Neural crest cell (in vitro differentiated cells): ENCODE data around the gene ATF5. TPM values are rescaled to one million over a fixed set of nuclear protein-coding genes. Genes with fewer than 3 reads are reported as not detected.
"Not testable (repeated sequence)": the region's sequence is repeated elsewhere in the genome, so short reads cannot be mapped to it uniquely, and the experiment has no call there.

ENCODE experiments used
- DNase-seq: peaks from one replicate; pipeline ENCODE4 v3.0.0; 2021; ENCODE audit warnings: low read depth, mixed read lengths, low spot score
- H3K27ac Mint-ChIP-seq: one replicate; pipeline ENCODE4 v1.8.0; 2021; ENCODE audit warnings: mild to moderate bottlenecking, mixed read lengths; ENCODE audit not compliant: unreplicated experiment
- H3K27me3 Mint-ChIP-seq: 2 replicates; pipeline ENCODE4 v1.8.0; 2021; ENCODE audit warnings: low read depth, mild to moderate bottlenecking, mixed read lengths
- H3K36me3 Mint-ChIP-seq: 2 replicates; pipeline ENCODE4 v1.8.0; 2021; ENCODE audit warnings: low read depth, mild to moderate bottlenecking, mixed read lengths
- H3K4me1 Mint-ChIP-seq: 2 replicates; pipeline ENCODE4 v1.8.0; 2021; ENCODE audit warnings: mixed read lengths
- H3K4me3 Mint-ChIP-seq: one replicate; pipeline ENCODE4 v1.8.0; 2021; ENCODE audit warnings: mild to moderate bottlenecking, mixed read lengths
- H3K9me3 Mint-ChIP-seq: 2 replicates; pipeline ENCODE4 v1.8.0; 2021; ENCODE audit warnings: mixed read lengths
- CTCF ChIP-seq: fragments of 200-600 bp; sonication (generic); conservative IDR thresholded peaks from 2 replicates; pipeline ENCODE4 v1.5.0; 2021; ENCODE audit warnings: antibody characterized with exemption, mild to moderate bottlenecking
- total RNA-seq: library from RNA; stranded (reverse); gene quantifications from 2 replicates; pipeline ENCODE4 v1.2.1, GENCODE V29; 2021

ATF5 gene
- total RNA-seq, 1 donor from 2014 or later: 23.4 TPM

GRCh38 chr19:49954092-49954829, 25.3 kb downstream of the ATF5 start:
- H3K36me3 Mint-ChIP-seq: no peaks in the 10 kb centered on the region
- peaks cover 23% of the 10 kb centered on the region for H3K4me1 Mint-ChIP-seq
- no peak overlapping the region for H3K4me3 Mint-ChIP-seq
- H3K27ac Mint-ChIP-seq: no peak overlapping the region
- no peak for DNase-seq
- no peak for TF ChIP-seq CTCF
- H3K9me3 Mint-ChIP-seq: no peaks in the 10 kb centered on the region
- H3K27me3 Mint-ChIP-seq: peaks cover 3% of the 10 kb centered on the region

DNA sequence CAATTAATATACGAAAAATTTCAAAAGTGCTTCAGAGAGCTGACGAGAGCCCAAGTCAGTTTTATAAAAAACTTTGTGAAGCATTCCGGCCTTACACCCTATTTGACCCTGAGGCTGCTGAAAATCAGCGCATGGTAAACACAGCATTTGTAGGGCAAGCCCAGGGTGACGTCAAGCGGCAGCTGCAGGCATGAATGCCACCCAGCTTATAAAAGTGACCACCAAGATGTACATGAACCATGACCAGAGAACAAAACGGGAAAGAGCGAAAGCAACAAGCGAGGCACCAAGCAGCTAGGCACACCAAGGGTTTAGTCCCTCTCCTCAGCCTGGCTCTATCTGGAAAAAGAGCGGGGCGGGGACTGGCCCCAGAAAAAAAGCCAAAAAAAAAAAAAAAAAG, 25.9 kb downstream of the ATF5 start:
- no peak for DNase-seq
- Mint-ChIP-seq H3K9me3 (no peaks in the 10 kb centered on the region), H3K4me1 (peaks cover 20% of the 10 kb centered on the region), H3K4me3 (no peak overlapping the region), H3K27ac (no peak overlapping the region), H3K27me3 (peaks cover 3% of the 10 kb centered on the region), H3K36me3 (no peaks in the 10 kb centered on the region)
- TF ChIP-seq CTCF: no peak

DNA sequence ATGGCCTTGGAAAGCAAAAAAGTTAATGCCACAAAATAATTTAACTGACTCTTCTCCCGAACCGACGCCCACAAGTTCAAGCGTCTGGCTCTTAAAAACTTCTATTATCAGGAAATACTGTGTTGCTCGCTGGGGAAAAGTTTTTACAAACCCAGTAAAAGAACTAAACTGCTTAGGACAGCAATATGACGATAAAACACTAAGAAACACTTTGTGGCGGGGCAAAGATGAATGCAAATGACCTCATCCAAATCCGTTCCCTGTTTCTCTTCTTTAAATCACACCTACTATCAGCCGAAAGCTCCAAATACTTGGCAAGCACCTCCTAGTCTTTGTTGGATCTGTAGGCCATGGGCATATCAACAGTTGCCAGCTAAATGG, 27.1 kb downstream of the ATF5 start:
- H3K9me3 Mint-ChIP-seq: no peaks in the 10 kb centered on the region
- TF ChIP-seq CTCF: no peak
- no peak for DNase-seq
- H3K4me3 Mint-ChIP-seq: no peak overlapping the region
- H3K4me1 Mint-ChIP-seq: peaks cover 12% of the 10 kb centered on the region
- no peak overlapping the region for H3K27ac Mint-ChIP-seq
- no peaks in the 10 kb centered on the region for H3K36me3 Mint-ChIP-seq
- H3K27me3 Mint-ChIP-seq: peaks cover 3% of the 10 kb centered on the region

GRCh38 chr19:49957262-49957915, 28.4 kb downstream of the ATF5 start:
- Mint-ChIP-seq H3K4me3 (no peak overlapping the region), H3K9me3 (no peaks in the 10 kb centered on the region), H3K4me1 (peaks cover 12% of the 10 kb centered on the region), H3K27me3 (peaks cover 3% of the 10 kb centered on the region), H3K36me3 (no peaks in the 10 kb centered on the region), H3K27ac (no peak overlapping the region)
- DNase-seq: no peak
- TF ChIP-seq CTCF: no peak

- H3K36me3 Mint-ChIP-seq, DNase-seq, H3K4me3 Mint-ChIP-seq, H3K9me3 Mint-ChIP-seq, H3K27me3 Mint-ChIP-seq, H3K27ac Mint-ChIP-seq: not testable (repeated sequence)
- peaks cover 12% of the 10 kb centered on the region for H3K4me1 Mint-ChIP-seq
Measured at GRCh38 chr19:49958144-49958543, 29.1 kb downstream of the ATF5 start.

- not testable (repeated sequence) for H3K27ac Mint-ChIP-seq, H3K9me3 Mint-ChIP-seq, H3K4me1 Mint-ChIP-seq, H3K27me3 Mint-ChIP-seq, H3K36me3 Mint-ChIP-seq, H3K4me3 Mint-ChIP-seq, DNase-seq
Measured at GRCh38 chr19:49958596-49958995, 29.6 kb downstream of the ATF5 start.

- not testable (repeated sequence) for H3K27ac Mint-ChIP-seq, H3K36me3 Mint-ChIP-seq, H3K27me3 Mint-ChIP-seq, H3K9me3 Mint-ChIP-seq, H3K4me3 Mint-ChIP-seq, H3K4me1 Mint-ChIP-seq, DNase-seq
Measured at GRCh38 chr19:49959892-49960291, 30.9 kb downstream of the ATF5 start.

DNA sequence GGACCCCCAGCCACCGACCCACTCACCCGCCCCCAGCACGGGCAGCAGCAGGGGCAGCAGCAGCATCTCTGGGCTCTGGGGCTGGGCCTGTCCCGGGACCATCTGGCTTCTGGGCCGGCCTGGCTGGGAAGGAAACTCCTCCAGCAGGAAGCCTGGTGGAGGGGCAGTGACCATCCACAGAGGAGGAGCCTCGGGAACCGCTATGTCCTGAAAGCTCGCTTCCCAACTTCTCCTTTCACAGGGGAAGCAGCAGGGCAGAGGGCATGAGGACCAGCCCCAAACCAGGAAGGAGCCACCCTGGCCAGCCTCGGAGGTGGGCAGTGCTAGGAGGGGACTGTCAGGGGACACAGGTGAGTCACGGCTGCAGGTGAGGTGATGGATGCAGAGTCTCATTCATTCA, 32.0 kb downstream of the ATF5 start, which contains the start of gene SIGLEC11:
SIGLEC11 (minus strand) TSS at position 193 of the 400 bp plus-strand sequence; CDS start at position 102, 91 bp downstream.
- H3K36me3 Mint-ChIP-seq, H3K27me3 Mint-ChIP-seq, H3K9me3 Mint-ChIP-seq, DNase-seq, H3K4me1 Mint-ChIP-seq, H3K27ac Mint-ChIP-seq, H3K4me3 Mint-ChIP-seq: not testable (repeated sequence)
